K562 (cell line): ENCODE measurements around the gene RABGAP1L. TPM values are rescaled to one million over a fixed set of nuclear protein-coding genes. Genes with fewer than 3 reads are reported as not detected.

ENCODE experiments used
- ATAC-seq: fragments of 200-7000 bp; cut with Tn5 transposase; 3 replicates; pipeline ENCODE4 v1.9.1; 2020; ENCODE audit warnings: moderate library complexity
- BruUV-seq: library from RNA; stranded (reverse); fragments of 400-500 nt; replicated peaks from 2 replicates; lab custom pipeline; 2021; lab: Mats Ljungman, UMichigan
- CTCF ChIA-PET: fragments of 300-600 bp; formaldehyde crosslinking; extraction: SDS; loops from one replicate; lab custom pipeline; 2021; ENCODE audit warnings: low intra/inter-chr PET ratio; lab: Yijun Ruan, JAX
- POLR2A ChIA-PET: fragments of 300-600, 350-650 bp; sonication (Branson Sonifier 250); formaldehyde crosslinking; extraction: SDS; loops from one replicate; lab custom pipeline; 2021; ENCODE audit warnings: antibody characterized with exemption, inconsistent platforms; lab: Yijun Ruan, JAX
- DNase-seq, 4 experiments: peaks; one replicate each; pipeline versions ENCODE4 v3.0.0 to v3.0.0-alpha.2; 2011 to 2018; ENCODE audit warnings: low spot score in 3 of 4, mixed read lengths in 3 of 4; ENCODE audit errors: extremely low read depth in 1 of 4
- FAIRE-seq: peaks from 2 replicates; lab custom pipeline; 2011; peaks lifted over from hg19 to GRCh38; lab: Jason Lieb, UNC
- H2AFZ ChIP-seq: 2 replicates; pipeline ENCODE4 v1.6.0; 2011; ENCODE audit warnings: low read depth, low read length, control low read depth, inconsistent platforms
- H3K27ac ChIP-seq: fragments of 200-600 bp; 3 replicates; pipeline ENCODE4 v1.8.0; 2011; ENCODE audit warnings: low read depth, mild to moderate bottlenecking, control low read depth, inconsistent platforms, low read length, moderate library complexity, mixed read lengths; ENCODE audit errors: extremely low read depth
- H3K27me3 ChIP-seq, 2 experiments: fragments of 300-600 bp in 1 of 2; 2 replicates in 1 of 2; 3 replicates in 1 of 2; pipeline versions ENCODE4 v1.6.0 to v1.8.0; 2011; ENCODE audit warnings: inconsistent platforms in 2 of 2, low read length in 2 of 2, mild to moderate bottlenecking in 1 of 2, mixed read lengths in 1 of 2, moderate library complexity in 1 of 2; ENCODE audit not compliant: control insufficient read depth in 2 of 2, insufficient read depth in 2 of 2
- H3K36me3 ChIP-seq: fragments of 300-600 bp; 3 replicates; pipeline ENCODE4 v1.8.0; 2011; ENCODE audit warnings: mild to moderate bottlenecking, low read length, inconsistent platforms; ENCODE audit not compliant: control insufficient read depth, insufficient read depth
- H3K4me1 ChIP-seq, 2 experiments: fragments of 200-600 bp in 1 of 2; replicated peaks in 1 of 2; 2 replicates in 1 of 2; 3 replicates in 1 of 2; pipeline versions ENCODE4 v1.5.1 to v1.8.0; 2011; ENCODE audit warnings: inconsistent platforms in 2 of 2, low read length in 2 of 2, mild to moderate bottlenecking in 1 of 2, mixed read lengths in 1 of 2, moderate library complexity in 1 of 2; ENCODE audit not compliant: control insufficient read depth in 2 of 2, insufficient read depth in 2 of 2
- H3K4me2 ChIP-seq: 2 replicates; pipeline ENCODE4 v1.6.1; 2011; ENCODE audit warnings: low read length, control low read depth, inconsistent platforms, mixed read lengths; ENCODE audit not compliant: insufficient read depth
- H3K4me3 ChIP-seq: fragments of 200-600 bp; sonication (generic), shearing (Covaris generic); 2 replicates; pipeline ENCODE4 v1.5.1; 2016; ENCODE audit warnings: control low read depth, inconsistent platforms
- H3K79me2 ChIP-seq: fragments of 200-600 bp; 3 replicates; pipeline ENCODE4 v1.8.0; 2011; ENCODE audit warnings: low read length, inconsistent platforms; ENCODE audit not compliant: control insufficient read depth, insufficient read depth
- H3K9ac ChIP-seq, 2 experiments: 2 replicates each; pipeline versions ENCODE4 v1.6.0 to v1.6.1; 2011; ENCODE audit warnings: low read depth in 2 of 2, low read length in 2 of 2, control low read depth in 1 of 2, inconsistent platforms in 1 of 2, mild to moderate bottlenecking in 1 of 2, mixed read lengths in 1 of 2; ENCODE audit not compliant: insufficient read depth in 1 of 2
- H3K9me1 ChIP-seq: one replicate; pipeline ENCODE4 v1.6.0; 2011; ENCODE audit warnings: inconsistent platforms, mild to moderate bottlenecking, low read length, moderate library complexity; ENCODE audit not compliant: control insufficient read depth, insufficient read depth
- H3K9me3 ChIP-seq: replicated peaks from 2 replicates; pipeline ENCODE4 v1.5.1; 2011; ENCODE audit warnings: low read depth, low read length, inconsistent platforms; ENCODE audit not compliant: control insufficient read depth, insufficient read depth
- H4K20me1 ChIP-seq: replicated peaks from 2 replicates; pipeline ENCODE4 v1.6.1; 2011; ENCODE audit warnings: low read length, inconsistent platforms, mixed read lengths; ENCODE audit not compliant: control insufficient read depth, insufficient read depth
- ARNT ChIP-seq, 2 experiments: fragments of 450-650 bp; IDR thresholded peaks; 2 replicates each; pipeline ENCODE4 v1.6.1; 2016; ENCODE audit warnings: mild to moderate bottlenecking in 1 of 2
- CBX1 ChIP-seq: sonication (generic); IDR thresholded peaks from 2 replicates; pipeline ENCODE4 v1.6.1; 2016; ENCODE audit warnings: antibody characterized with exemption, low read depth, mild to moderate bottlenecking
- CEBPB ChIP-seq: fragments of 450-650 bp; IDR thresholded peaks from 2 replicates; pipeline ENCODE4 v1.6.1; 2016; ENCODE audit warnings: missing genetic modification characterization, missing compliant biosample characterization
- CREM ChIP-seq: IDR thresholded peaks from 2 replicates; pipeline ENCODE4 v1.6.1; 2014; ENCODE audit warnings: antibody characterized with exemption, low read depth
- DIDO1 ChIP-seq: fragments of 450-650 bp; IDR thresholded peaks from 2 replicates; pipeline ENCODE4 v1.6.1; 2016; ENCODE audit warnings: low read depth, missing biosample characterization, missing genetic modification characterization
- LARP7 ChIP-seq: fragments of 450-650 bp; IDR thresholded peaks from 2 replicates; pipeline ENCODE4 v1.6.1; 2016
- NFIX ChIP-seq: fragments of 250-450 bp; sonication (Bioruptor Pico); IDR thresholded peaks from 2 replicates; pipeline ENCODE4 v1.4.0; 2020; ENCODE audit warnings: low read depth, mild to moderate bottlenecking, moderate library complexity
- PHB2 ChIP-seq: fragments of 450-650 bp; IDR thresholded peaks from 2 replicates; pipeline ENCODE4 v1.6.1; 2017; ENCODE audit warnings: low read depth
- TOE1 ChIP-seq, 2 experiments: fragments of 450-650 bp in 1 of 2; sonication (generic) in 1 of 2; formaldehyde crosslinking in 1 of 2; IDR thresholded peaks; 2 replicates each; pipeline versions ENCODE4 v1.7.1 to v1.8.0; 2016 to 2022; ENCODE audit warnings: borderline replicate concordance in 2 of 2, mild to moderate bottlenecking in 2 of 2, antibody characterized with exemption in 1 of 2, inconsistent platforms in 1 of 2, low read depth in 1 of 2, missing genetic modification reagents in 1 of 2, moderate library complexity in 1 of 2
- ZBTB9 ChIP-seq: fragments of 450-650 bp; formaldehyde crosslinking; IDR thresholded peaks from 2 replicates; pipeline ENCODE4 v1.4.0; 2020; ENCODE audit warnings: mild to moderate bottlenecking, moderate library complexity
- ZC3H8 ChIP-seq: fragments of 450-650 bp; IDR thresholded peaks from 2 replicates; pipeline ENCODE4 v1.6.1; 2017
- ZNF197 ChIP-seq: fragments of 200-800 bp; sonication (Bioruptor generic); IDR thresholded peaks from 2 replicates; pipeline ENCODE4 v1.6.1; 2016; ENCODE audit warnings: low read depth, missing genetic modification characterization, missing compliant biosample characterization
- ZNF589 ChIP-seq: fragments of 200-800 bp; sonication (Bioruptor generic); IDR thresholded peaks from 2 replicates; pipeline ENCODE4 v1.6.1; 2016; ENCODE audit warnings: low read depth, missing genetic modification characterization, missing compliant biosample characterization
- ZNF77 ChIP-seq: fragments of 250-450 bp; sonication (Bioruptor Pico); IDR thresholded peaks from 2 replicates; pipeline ENCODE4 v1.5.0; 2020
- ZSCAN29 ChIP-seq: fragments of 450-650 bp; IDR thresholded peaks from 2 replicates; pipeline ENCODE4 v1.6.1; 2017
- ZSCAN32 ChIP-seq: fragments of 450-650 bp; formaldehyde crosslinking; IDR thresholded peaks from 2 replicates; pipeline ENCODE4 v1.4.0; 2020; ENCODE audit warnings: mild to moderate bottlenecking, moderate library complexity
- WGBS: fragments of 100-300 bp; shearing (Covaris generic); methylation state at CpG from one replicate; pipeline ENCODE4 v1.1.6; 2016; ENCODE audit warnings: low coverage, mixed read lengths; ENCODE audit not compliant: insufficient coverage; ENCODE audit errors: missing lambda C conversion rate; 5-methylcytosine and 5-hydroxymethylcytosine counted together
- in situ Hi-C: fragments of 300-500 bp; cut with MboI; formaldehyde crosslinking; loops from 4 replicates; pipeline ENCODE4 v1.15.0; 2018; ENCODE audit warnings: inconsistent platforms, mixed read lengths
- intact Hi-C: fragments of 100-400 bp; cut with micrococcal nuclease; formaldehyde crosslinking; loops from 2 replicates; pipeline ENCODE4 v1.14.2; 2022
- polyA plus RNA-seq, 8 experiments: library from polyadenylated mRNA; depleted of rRNA in 4 of 8; stranded (reverse) in 5 of 8; unstranded in 3 of 8; fragments of >200 nt; fragmentation: Nextera tagmentation in 2 of 8; fragmentation: Illumina TruSeq in 1 of 8; extraction: Ambion mirVana in 2 of 8; extraction: Trizol in 1 of 8; gene quantifications; 2 replicates each; pipeline versions ENCODE4 v1.2.1 to v1.2.3, GENCODE V29; 2011 to 2014; ENCODE audit warnings: inconsistent platforms in 1 of 8, missing spikeins in 1 of 8
- total RNA-seq, 7 experiments: library from RNA; depleted of rRNA in 6 of 7; stranded (reverse); fragments of >200 nt in 6 of 7; fragmentation: Illumina TruSeq in 2 of 7; extraction: Trizol in 2 of 7; gene quantifications; 2 replicates each; pipeline versions ENCODE4 v1.2.1 to v1.2.3, GENCODE V29; 2011 to 2021; ENCODE audit warnings: low replicate concordance in 1 of 7
- TF ChIP-seq, protein P1 (sequence below): conservative IDR thresholded peaks from 2 replicates; pipeline ENCODE4 v1.6.1; 2011; ENCODE audit warnings: low read depth, mild to moderate bottlenecking, low read length; ENCODE audit not compliant: control insufficient read depth

Gene RABGAP1L
- total and polyA plus RNA-seq, 9 of the 15 experiments (the other 6 are each of a cell fraction or from before 2014, with no cell fraction given): 16.5 to 44.9 (median 26.7) TPM

DNA sequence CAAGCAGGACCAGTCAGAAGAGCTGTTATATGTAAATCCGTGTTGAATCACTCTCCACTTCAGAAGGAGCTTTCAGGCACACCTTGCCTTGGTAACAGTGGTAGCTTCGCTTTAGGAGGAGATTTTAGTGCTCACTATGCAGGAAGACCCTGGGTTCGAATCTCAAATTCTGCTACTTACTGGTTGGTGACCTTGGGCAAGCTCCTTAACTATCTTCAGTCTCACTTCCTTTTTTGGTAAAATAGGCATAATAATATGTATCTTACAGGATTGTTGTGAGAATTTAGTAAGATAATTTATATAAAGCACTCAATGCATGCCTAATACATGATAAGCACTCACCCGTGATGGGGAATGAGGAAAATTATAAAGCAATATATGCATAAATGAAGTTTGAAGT lies 241.8 kb downstream of the RABGAP1L start:
- H4K20me1 ChIP-seq: no peaks in the 10 kb centered on the region
- H3K9me3 ChIP-seq: no peaks in the 10 kb centered on the region
- H2AFZ ChIP-seq: no peak overlapping the region
- in situ Hi-C loops: no loop called here
- TF ChIP-seq CREM (no peak), CBX1 (no peak), ZNF589 (CRISPR knock-in tag) (no peak), ZNF197 (CRISPR knock-in tag) (no peak), PHB2 (no peak), ZC3H8 (no peak), NFIX (CRISPR knock-in tag) (no peak), ZSCAN29 (no peak), ARNT (IDR thresholded peaks at IDR 0.05) (no peak), LARP7 (no peak), TOE1 (IDR thresholded peaks at IDR 0.05; ENCODE audit: borderline replicate concordance) (no peak), TOE1 (CRISPR knock-in tag; IDR thresholded peaks at IDR 0.05; ENCODE audit: borderline replicate concordance, low read depth) (no peak), DIDO1 (tag) (no peak), CEBPB (tag) (no peak), ZNF77 (CRISPR knock-in tag) (no peak), ZBTB9 (no peak), ZSCAN32 (CRISPR knock-in tag) (no peak)
- TF ChIP-seq, protein P1, sequence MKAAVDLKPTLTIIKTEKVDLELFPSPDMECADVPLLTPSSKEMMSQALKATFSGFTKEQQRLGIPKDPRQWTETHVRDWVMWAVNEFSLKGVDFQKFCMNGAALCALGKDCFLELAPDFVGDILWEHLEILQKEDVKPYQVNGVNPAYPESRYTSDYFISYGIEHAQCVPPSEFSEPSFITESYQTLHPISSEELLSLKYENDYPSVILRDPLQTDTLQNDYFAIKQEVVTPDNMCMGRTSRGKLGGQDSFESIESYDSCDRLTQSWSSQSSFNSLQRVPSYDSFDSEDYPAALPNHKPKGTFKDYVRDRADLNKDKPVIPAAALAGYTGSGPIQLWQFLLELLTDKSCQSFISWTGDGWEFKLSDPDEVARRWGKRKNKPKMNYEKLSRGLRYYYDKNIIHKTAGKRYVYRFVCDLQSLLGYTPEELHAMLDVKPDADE: no peak
- TF ChIP-seq, all 486 proteins: peak for 0
- Histone ChIP-seq H3K9me1 (no peaks in the 10 kb centered on the region), H3K4me3 (no peak overlapping the region), H3K4me1 (no peaks in the 10 kb centered on the region), H3K36me3 (peaks cover 10% of the 10 kb centered on the region; the same call in 2 of the 3 replicates), H3K4me2 (no peak overlapping the region), H3K27ac (no peak overlapping the region), H3K79me2 (no peaks in the 10 kb centered on the region), H3K9ac (no peak overlapping the region), H3K27me3 (no peaks in the 10 kb centered on the region)
- BruUV-seq: no TSS peak
- intact Hi-C loops: no loop called here
- DNase-seq (no peak), ATAC-seq (no peak), FAIRE-seq (no peak)
- POLR2A ChIA-PET: interaction anchor here (0.9 to 1.0 kb wide), 2 partner anchors 13 to 14 kb away, joined by 3 read pairs; no protein-coding TSS in a partner anchor
- CTCF ChIA-PET: no interaction called here
- WGBS: 52% methylated on average over 4 of the region's 4 CpGs
